MM.1S (cell line): ENCODE data around the gene PRAMEF7.
"Not testable (repeated sequence)": the region's sequence is repeated elsewhere in the genome, so short reads cannot be mapped to it uniquely, and the experiment has no call there.

Source experiments
- EZH2phosphoT487 ChIP-seq: fragments of 300-600 bp; sonication (generic); IDR thresholded peaks from 2 replicates; pipeline ENCODE4 v1.6.1; 2018; ENCODE audit warnings: antibody characterized with exemption, low read length
- TF ChIP-seq, protein P1 (sequence below): fragments of 300-600 bp; sonication (generic); IDR thresholded peaks from 2 replicates; pipeline ENCODE4 v1.5.1; 2016; ENCODE audit warnings: antibody characterized with exemption, low read length, mixed read lengths

DNA sequence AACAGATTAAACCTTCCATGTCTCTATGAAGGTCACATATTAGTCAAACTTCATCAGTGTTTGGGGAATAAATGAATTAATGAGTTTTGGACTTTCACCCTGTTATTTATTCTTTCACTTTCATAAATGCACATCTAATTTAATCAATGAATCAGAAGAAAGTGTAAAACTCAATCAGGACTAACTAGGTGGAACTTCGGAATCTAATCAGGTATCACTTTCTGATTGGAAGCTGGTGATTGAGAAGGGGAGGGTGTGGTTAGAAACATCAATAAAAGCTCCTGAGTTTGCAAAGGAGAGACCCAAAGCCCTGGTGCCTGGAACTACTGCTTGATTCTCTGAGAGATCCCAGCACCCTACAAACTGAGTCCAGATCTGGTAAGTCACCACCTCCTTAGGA, at the start of gene PRAMEF7:
- TF ChIP-seq, protein P1, sequence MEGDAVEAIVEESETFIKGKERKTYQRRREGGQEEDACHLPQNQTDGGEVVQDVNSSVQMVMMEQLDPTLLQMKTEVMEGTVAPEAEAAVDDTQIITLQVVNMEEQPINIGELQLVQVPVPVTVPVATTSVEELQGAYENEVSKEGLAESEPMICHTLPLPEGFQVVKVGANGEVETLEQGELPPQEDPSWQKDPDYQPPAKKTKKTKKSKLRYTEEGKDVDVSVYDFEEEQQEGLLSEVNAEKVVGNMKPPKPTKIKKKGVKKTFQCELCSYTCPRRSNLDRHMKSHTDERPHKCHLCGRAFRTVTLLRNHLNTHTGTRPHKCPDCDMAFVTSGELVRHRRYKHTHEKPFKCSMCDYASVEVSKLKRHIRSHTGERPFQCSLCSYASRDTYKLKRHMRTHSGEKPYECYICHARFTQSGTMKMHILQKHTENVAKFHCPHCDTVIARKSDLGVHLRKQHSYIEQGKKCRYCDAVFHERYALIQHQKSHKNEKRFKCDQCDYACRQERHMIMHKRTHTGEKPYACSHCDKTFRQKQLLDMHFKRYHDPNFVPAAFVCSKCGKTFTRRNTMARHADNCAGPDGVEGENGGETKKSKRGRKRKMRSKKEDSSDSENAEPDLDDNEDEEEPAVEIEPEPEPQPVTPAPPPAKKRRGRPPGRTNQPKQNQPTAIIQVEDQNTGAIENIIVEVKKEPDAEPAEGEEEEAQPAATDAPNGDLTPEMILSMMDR = not testable (repeated sequence)
- TF ChIP-seq EZH2phosphoT487 = not testable (repeated sequence)
